B cell (primary cell): ENCODE results near the gene CST7. TPM values are rescaled to one million over a fixed set of nuclear protein-coding genes. Genes with fewer than 3 reads are reported as not detected.

Source experiments
- ATAC-seq: fragments of 200-7000 bp; cut with Tn5 transposase; one replicate; pipeline ENCODE4 v1.10.0; 2021; ENCODE audit warnings: low read depth, mild to moderate bottlenecking, moderate number of reproducible peaks, moderate library complexity
- CTCF ChIA-PET: fragments of 350-600 bp; sonication (Branson Sonifier 250); formaldehyde crosslinking; loops from one replicate; lab custom pipeline; 2021; ENCODE audit warnings: antibody characterized with exemption, inconsistent platforms; lab: Charles Lee
- POLR2A ChIA-PET: fragments of 350-600 bp; sonication (Branson Sonifier 250); formaldehyde crosslinking; loops from one replicate; lab custom pipeline; 2021; ENCODE audit warnings: antibody characterized with exemption; lab: Charles Lee
- DNase-seq: peaks from one replicate; pipeline ENCODE4 v3.0.0; 2013
- H2AFZ ChIP-seq: 2 replicates; pipeline ENCODE4 v1.6.1; 2012; ENCODE audit warnings: mild to moderate bottlenecking, low read depth, low read length; ENCODE audit not compliant: insufficient read depth, poor library complexity, severe bottlenecking
- H3K27ac ChIP-seq, 2 donors: 1 replicate in 1 of 2; 2 replicates in 1 of 2; pipeline ENCODE4 v1.5.1; 2012 to 2013; ENCODE audit warnings: low read length in 2 of 2, mild to moderate bottlenecking in 2 of 2, moderate library complexity in 1 of 2
- H3K27me3 ChIP-seq, 4 experiments: fragments of 200-600 bp in 1 of 4; sonication (generic) in 1 of 4; replicated peaks in 1 of 4; 1 replicate in 2 of 4; 2 replicates in 2 of 4; pipeline versions ENCODE4 v1.6.1 to v1.7.0; 2013 to 2016; ENCODE audit warnings: low read length in 3 of 4, mild to moderate bottlenecking in 2 of 4, mixed read lengths in 1 of 4, moderate library complexity in 1 of 4; ENCODE audit not compliant: insufficient read depth in 4 of 4, control insufficient read depth in 3 of 4; ENCODE audit errors: control extremely low read depth in 1 of 4
- H3K36me3 ChIP-seq, 2 experiments: replicated peaks in 1 of 2; 1 replicate in 1 of 2; 2 replicates in 1 of 2; pipeline versions ENCODE4 v1.6.1 to v1.7.1; 2013; ENCODE audit warnings: low read length in 1 of 2; ENCODE audit not compliant: insufficient read depth in 2 of 2, control insufficient read depth in 1 of 2; ENCODE audit errors: control extremely low read depth in 1 of 2, extremely low read depth in 1 of 2
- H3K4me1 ChIP-seq, 2 donors: fragments of 200-600 bp in 1 of 2; sonication (generic) in 1 of 2; 1 replicate in 1 of 2; 2 replicates in 1 of 2; pipeline versions ENCODE4 v1.5.1 to v1.6.1; 2013 to 2017; ENCODE audit warnings: low read length in 2 of 2; ENCODE audit not compliant: control insufficient read depth in 2 of 2, insufficient read depth in 2 of 2
- H3K4me2 ChIP-seq: replicated peaks from 2 replicates; pipeline ENCODE3; 2012; ENCODE audit warnings: mild to moderate bottlenecking, low read depth, low read length; ENCODE audit not compliant: poor library complexity, severe bottlenecking
- H3K4me3 ChIP-seq, 5 experiments: fragments of 200-600 bp in 1 of 5; sonication (generic) in 1 of 5; 1 replicate in 3 of 5; 2 replicates in 2 of 5; pipeline versions ENCODE4 v1.5.1 to v1.7.0; 2011 to 2016; ENCODE audit warnings: low read length in 4 of 5, mild to moderate bottlenecking in 4 of 5, low read depth in 2 of 5, control low read depth in 1 of 5, moderate library complexity in 1 of 5; ENCODE audit not compliant: insufficient read depth in 1 of 5; ENCODE audit errors: control extremely low read depth in 1 of 5, extremely low read depth in 1 of 5
- H3K79me2 ChIP-seq: fragments of 200-600 bp; sonication (generic); one replicate; pipeline ENCODE4 v1.6.0; 2016; ENCODE audit warnings: low read length; ENCODE audit not compliant: control insufficient read depth, insufficient read depth
- H3K9ac ChIP-seq: fragments of 200-600 bp; sonication (generic); 2 replicates; pipeline ENCODE4 v1.6.1; 2017; ENCODE audit warnings: mild to moderate bottlenecking, low read length, moderate library complexity
- H3K9me3 ChIP-seq, 3 donors: one replicate each; pipeline versions ENCODE4 v1.6.1 to v1.7.1; 2013; ENCODE audit warnings: low read length in 2 of 3; ENCODE audit not compliant: control insufficient read depth in 2 of 3, insufficient read depth in 1 of 3; ENCODE audit errors: control extremely low read depth in 1 of 3
- H4K20me1 ChIP-seq: 2 replicates; pipeline ENCODE4 v1.6.0; 2012; ENCODE audit warnings: mild to moderate bottlenecking, low read length; ENCODE audit not compliant: insufficient read depth, control insufficient read depth, poor library complexity, severe bottlenecking
- H3K27ac Mint-ChIP-seq: one replicate; pipeline ENCODE4 v1.8.0; 2021; ENCODE audit warnings: mixed read lengths
- H3K27me3 Mint-ChIP-seq: one replicate; pipeline ENCODE4 v1.8.0; 2021; ENCODE audit warnings: mixed read lengths
- H3K4me1 Mint-ChIP-seq: one replicate; pipeline ENCODE4 v1.8.0; 2021; ENCODE audit warnings: mixed read lengths
- H3K4me3 Mint-ChIP-seq: one replicate; pipeline ENCODE4 v1.8.0; 2021; ENCODE audit warnings: mixed read lengths
- H3K9me3 Mint-ChIP-seq: one replicate; pipeline ENCODE4 v1.8.0; 2022; ENCODE audit warnings: mixed read lengths; ENCODE audit not compliant: insufficient read depth
- EZH2 ChIP-seq: IDR thresholded peaks from 2 replicates; pipeline ENCODE4 v1.6.1; 2012; ENCODE audit warnings: borderline replicate concordance, low read depth, mild to moderate bottlenecking, moderate library complexity, low read length; ENCODE audit not compliant: insufficient read depth, poor library complexity, severe bottlenecking
- WGBS: methylation state at CpG from one replicate; pipeline ENCODE4 v1.1.5; 2013; ENCODE audit warnings: missing lambda C conversion rate; ENCODE audit not compliant: insufficient coverage; 5-methylcytosine and 5-hydroxymethylcytosine counted together
- intact Hi-C: fragments of 100-400 bp; cut with micrococcal nuclease; formaldehyde crosslinking; loops from one replicate; pipeline ENCODE4 v1.10.0; 2022
- polyA plus RNA-seq: library from polyadenylated mRNA; depleted of rRNA; stranded (reverse); fragments of >200 nt; gene quantifications from 2 replicates; pipeline ENCODE4 v1.2.3, GENCODE V29; 2012
- total RNA-seq, 2 donors: library from RNA; stranded (reverse); fragments of 120-200 nt in 1 of 2; gene quantifications; 1 replicate in 1 of 2; 2 replicates in 1 of 2; pipeline versions ENCODE4 v1.2.3 to v1.2.4, GENCODE V29; 2013 to 2022
- TF ChIP-seq, protein P1 (sequence below): fragments of 200-600 bp; IDR thresholded peaks from one replicate; pipeline ENCODE4 v1.8.0; 2022; ENCODE audit warnings: antibody characterized with exemption, mild to moderate bottlenecking

Gene CST7
- total and polyA plus RNA-seq, 2 donors (not counting 1 experiment from before 2014, with no cell fraction given), result 0.94 to 3.4 TPM

DNA sequence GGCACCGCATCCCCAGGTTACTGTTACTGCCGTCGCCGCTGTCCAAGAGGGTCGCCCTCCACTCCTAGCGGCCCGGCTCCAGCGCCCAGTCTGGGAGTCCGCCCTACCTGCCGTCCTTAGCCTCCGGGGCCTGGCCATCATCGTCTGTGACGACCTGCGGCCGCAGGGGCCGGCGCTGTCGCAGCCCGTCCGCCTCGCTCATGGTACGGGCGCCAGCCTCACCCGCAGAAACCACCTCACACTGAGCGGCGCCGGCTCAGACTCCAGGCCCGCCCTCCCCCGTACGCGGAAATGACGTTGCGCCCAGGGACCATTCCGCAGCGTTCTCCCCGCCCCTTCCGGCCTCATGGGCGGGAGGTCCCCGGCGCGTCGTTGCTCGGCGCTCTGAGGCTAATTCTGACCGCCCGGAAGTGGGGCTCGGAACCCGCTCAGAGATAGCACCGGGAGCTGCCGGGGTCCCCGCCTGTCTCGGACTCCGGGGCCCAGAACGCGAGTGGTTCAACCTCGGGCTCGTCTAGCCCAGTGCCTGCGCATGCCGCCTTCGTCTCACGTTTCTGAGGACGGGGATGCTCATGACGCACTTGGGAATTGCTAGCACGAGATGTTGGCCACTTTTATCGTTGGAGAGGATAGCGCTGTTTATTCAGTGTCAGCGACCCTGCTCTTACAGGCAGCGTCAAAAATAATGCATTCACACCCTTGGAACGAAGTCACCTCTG is 43.6 kb downstream of the CST7 start, which contains the start of gene APMAP:
APMAP (minus strand) TSS at position 265 of the 719 bp plus-strand sequence; CDS start at position 202, 63 bp downstream.
- Histone ChIP-seq H3K27me3 (no peaks in the 10 kb centered on the region), H3K4me1 (peaks cover 15 to 29% of the 10 kb centered on the region in 2 donors), H3K4me2 (peak within 1 kb of the TSS; percentile 92), H3K36me3 (no peaks in the 10 kb centered on the region), H3K9ac (peak within 1 kb of the TSS; percentile 93), H2AFZ (peak within 1 kb of the TSS; percentile 90), H4K20me1 (no peaks in the 10 kb centered on the region), H3K27ac (peak within 1 kb of the TSS; percentile 93 to 98), H3K79me2 (peaks cover 44% of the 10 kb centered on the region), H3K4me3 (peak within 1 kb of the TSS; percentile 73 to 96 (median 84)), H3K9me3 (no peaks in the 10 kb centered on the region)
- no peak for TF ChIP-seq EZH2
- TF ChIP-seq, protein P1, sequence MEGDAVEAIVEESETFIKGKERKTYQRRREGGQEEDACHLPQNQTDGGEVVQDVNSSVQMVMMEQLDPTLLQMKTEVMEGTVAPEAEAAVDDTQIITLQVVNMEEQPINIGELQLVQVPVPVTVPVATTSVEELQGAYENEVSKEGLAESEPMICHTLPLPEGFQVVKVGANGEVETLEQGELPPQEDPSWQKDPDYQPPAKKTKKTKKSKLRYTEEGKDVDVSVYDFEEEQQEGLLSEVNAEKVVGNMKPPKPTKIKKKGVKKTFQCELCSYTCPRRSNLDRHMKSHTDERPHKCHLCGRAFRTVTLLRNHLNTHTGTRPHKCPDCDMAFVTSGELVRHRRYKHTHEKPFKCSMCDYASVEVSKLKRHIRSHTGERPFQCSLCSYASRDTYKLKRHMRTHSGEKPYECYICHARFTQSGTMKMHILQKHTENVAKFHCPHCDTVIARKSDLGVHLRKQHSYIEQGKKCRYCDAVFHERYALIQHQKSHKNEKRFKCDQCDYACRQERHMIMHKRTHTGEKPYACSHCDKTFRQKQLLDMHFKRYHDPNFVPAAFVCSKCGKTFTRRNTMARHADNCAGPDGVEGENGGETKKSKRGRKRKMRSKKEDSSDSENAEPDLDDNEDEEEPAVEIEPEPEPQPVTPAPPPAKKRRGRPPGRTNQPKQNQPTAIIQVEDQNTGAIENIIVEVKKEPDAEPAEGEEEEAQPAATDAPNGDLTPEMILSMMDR, result no peak
- Mint-ChIP-seq H3K27me3 (no peaks in the 10 kb centered on the region), H3K27ac (peak within 1 kb of the TSS; percentile 97), H3K4me3 (peak within 1 kb of the TSS; percentile 96), H3K4me1 (peaks cover 46% of the 10 kb centered on the region), H3K9me3 (no peaks in the 10 kb centered on the region)
- intact Hi-C loops, result loop anchor here (1.0 kb wide), 3 partner anchors 51 to 399 kb away; no protein-coding TSS in a partner anchor
- peak; percentile 97 for DNase-seq
- CTCF ChIA-PET, result interaction anchor here (2.0 to 9.8 kb wide), 5 partner anchors 66 to 415 kb away, joined by 8 to 250 read pairs (median 24); partner anchors contain the start of genes ACSS1 and GINS1
- POLR2A ChIA-PET, result interaction anchor here (2.2 to 2.4 kb wide), 2 partner anchors 65 to 70 kb away, joined by 7 to 11 read pairs; partner anchors contain the start of gene ACSS1
- peak; percentile 91 for ATAC-seq
- under 1% methylated on average over 65 of the region's 69 CpGs for WGBS
